ENCODE results near the gene DPRX. TPM values are rescaled to one million over a fixed set of nuclear protein-coding genes. Genes with fewer than 3 reads are reported as not detected.

DPRX gene
- total RNA-seq, 1 experiment from 2014 or later: not detected

GRCh38 chr19:53657778-53658177, 26.0 kb downstream of the DPRX start:
- ChIA-PET POLR2A (no interaction called here), CTCF (no interaction called here)
- peaks cover 16% of the 10 kb centered on the region for H3K9me3 ChIP-seq (ENCODE audit: control insufficient read depth, insufficient read depth, low read depth, low read length)
- no peak overlapping the region for H3K27ac ChIP-seq (ENCODE audit: low read length)
- peaks cover 4% of the 10 kb centered on the region; the same call in 1 of the 2 replicates for H3K4me1 ChIP-seq (ENCODE audit: control insufficient read depth, insufficient read depth, low read length)
- no TSS peak for BruUV-seq (replicated peaks)
- TF ChIP-seq CTCF (IDR thresholded peaks at IDR 0.05): no peak
- no peak for TF ChIP-seq TCF7L2 (IDR thresholded peaks at IDR 0.05; ENCODE audit: low read depth, low read length)
- no peak for TF ChIP-seq SIN3A (IDR thresholded peaks at IDR 0.05; ENCODE audit: borderline replicate concordance, insufficient read depth, low read depth, low read length)
- TF ChIP-seq REST (IDR thresholded peaks at IDR 0.05; ENCODE audit: insufficient read depth in 1 of 2, low read depth in 2 of 2, low read length in 1 of 2): no peak
- no peak for TF ChIP-seq POLR2AphosphoS5 (IDR thresholded peaks at IDR 0.05; ENCODE audit: low read depth, low read length)
- H3K36me3 ChIP-seq (ENCODE audit: control insufficient read depth, insufficient read depth, low read length): no peaks in the 10 kb centered on the region
- no peak overlapping the region for H3K4me3 ChIP-seq (ENCODE audit: low read depth in 2 of 2, low read length in 2 of 2)
- intact Hi-C loops (cut with micrococcal nuclease; ENCODE audit: unreplicated experiment) (no loop called here), in situ Hi-C loops (cut with HindIII; ENCODE audit: low pct_unique_long_range_greater_than_20kb, low sequenced_read_pairs) (no loop called here)
- H3K27me3 ChIP-seq (ENCODE audit: control insufficient read depth, insufficient read depth, low read length): no peaks in the 10 kb centered on the region
- no peak for DNase-seq (ENCODE audit: low read depth, low spot score)
- ATAC-seq: no peak

GRCh38 chr19:53659292-53659691, 27.5 kb downstream of the DPRX start:
- H3K27ac ChIP-seq (ENCODE audit: low read length): peak overlapping the region; percentile 49; the same call in 1 of the 2 replicates
- in situ Hi-C loops (cut with HindIII; ENCODE audit: low pct_unique_long_range_greater_than_20kb, low sequenced_read_pairs): no loop called here
- DNase-seq (ENCODE audit: low read depth, low spot score) (peak; percentile 10), ATAC-seq (peak; percentile 94)
- no TSS peak for BruUV-seq (replicated peaks)
- ChIA-PET POLR2A (interaction anchor here (0.7 kb wide), 1 partner anchor 49 kb away, joined by 12 read pairs; no protein-coding TSS in a partner anchor), CTCF (interaction anchor here (0.5 to 1.4 kb wide), 14 partner anchors 13 to 879 kb away, joined by 3 to 10 read pairs (median 5); no protein-coding TSS in a partner anchor)
- TF ChIP-seq CTCF (IDR thresholded peaks at IDR 0.05) (peak; percentile 83; the same call in 1 of the 2 replicates), POLR2AphosphoS5 (IDR thresholded peaks at IDR 0.05; ENCODE audit: low read depth, low read length) (no peak), TCF7L2 (IDR thresholded peaks at IDR 0.05; ENCODE audit: low read depth, low read length) (no peak), REST (IDR thresholded peaks at IDR 0.05; ENCODE audit: insufficient read depth in 1 of 2, low read depth in 2 of 2, low read length in 1 of 2) (no peak)
- H3K4me1 ChIP-seq (ENCODE audit: control insufficient read depth, insufficient read depth, low read length): peaks cover 4% of the 10 kb centered on the region; the same call in 1 of the 2 replicates
- peaks cover 16% of the 10 kb centered on the region for H3K9me3 ChIP-seq (ENCODE audit: control insufficient read depth, insufficient read depth, low read depth, low read length)
- no peaks in the 10 kb centered on the region for H3K36me3 ChIP-seq (ENCODE audit: control insufficient read depth, insufficient read depth, low read length)
- intact Hi-C loops (cut with micrococcal nuclease; ENCODE audit: unreplicated experiment): loop anchor here (1.0 kb wide), 1 partner anchor 87 kb away; no protein-coding TSS in a partner anchor
- H3K4me3 ChIP-seq (ENCODE audit: low read depth in 2 of 2, low read length in 2 of 2): no peak overlapping the region
- H3K27me3 ChIP-seq (ENCODE audit: control insufficient read depth, insufficient read depth, low read length): no peaks in the 10 kb centered on the region

All from Panc1 (cell line).